ENCODE results near the gene KRTAP9-3. TPM values are rescaled to one million over a fixed set of nuclear protein-coding genes. Genes with fewer than 3 reads are reported as not detected.
"Not testable (repeated sequence)": the region's sequence is repeated elsewhere in the genome, so short reads cannot be mapped to it uniquely, and the experiment has no call there.

KRTAP9-3 gene
- total RNA-seq, 3 donors from 2014 or later (not counting 1 experiment from before 2014, with no cell fraction given): not detected

DNA sequence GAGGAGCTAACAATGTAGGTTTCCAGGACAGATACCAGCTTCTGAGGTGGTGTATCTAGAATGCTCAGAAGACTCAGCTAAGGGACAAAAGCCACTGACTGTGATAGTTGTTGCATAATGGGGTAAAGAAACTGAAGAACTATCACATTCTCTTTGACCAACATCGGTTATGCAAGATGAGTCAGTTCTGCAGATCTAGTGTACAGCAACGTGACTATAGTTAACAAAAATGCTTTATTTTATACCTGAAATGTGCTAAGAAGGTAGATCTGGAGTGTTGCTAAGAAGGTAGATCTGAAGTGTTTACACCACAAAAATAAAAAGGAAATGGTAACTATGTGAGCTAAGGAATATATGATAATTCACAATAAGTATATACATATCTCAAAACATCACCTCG is 35.5 kb downstream of the KRTAP9-3 start:
- Histone ChIP-seq H3K27ac (ENCODE audit: low read length) (no peak overlapping the region), H3K9me3 (ENCODE audit: control insufficient read depth, insufficient read depth, low read length) (no peaks in the 10 kb centered on the region), H3K27me3 (ENCODE audit: control insufficient read depth, insufficient read depth, low read length) (peaks cover 2% of the 10 kb centered on the region), H3K4me3 (ENCODE audit: low read length) (no peak overlapping the region), H3K4me1 (ENCODE audit: control insufficient read depth, insufficient read depth, low read length) (no peaks in the 10 kb centered on the region), H3K36me3 (ENCODE audit: control insufficient read depth, insufficient read depth, low read length) (no peaks in the 10 kb centered on the region)
- WGBS (ENCODE audit: insufficient coverage): no CpG with 5 or more reads among the region's 3 CpGs
- Mint-ChIP-seq H3K36me3 (no peaks in the 10 kb centered on the region), H3K27me3 (ENCODE audit: low read depth in 2 of 2) (peaks cover 22 to 34% of the 10 kb centered on the region in 2 donors), H3K4me3 (no peak overlapping the region), H3K4me1 (no peaks in the 10 kb centered on the region), H3K9me3 (no peaks in the 10 kb centered on the region), H3K27ac (no peak overlapping the region)
- no peak for ATAC-seq
- TF ChIP-seq, protein P1, sequence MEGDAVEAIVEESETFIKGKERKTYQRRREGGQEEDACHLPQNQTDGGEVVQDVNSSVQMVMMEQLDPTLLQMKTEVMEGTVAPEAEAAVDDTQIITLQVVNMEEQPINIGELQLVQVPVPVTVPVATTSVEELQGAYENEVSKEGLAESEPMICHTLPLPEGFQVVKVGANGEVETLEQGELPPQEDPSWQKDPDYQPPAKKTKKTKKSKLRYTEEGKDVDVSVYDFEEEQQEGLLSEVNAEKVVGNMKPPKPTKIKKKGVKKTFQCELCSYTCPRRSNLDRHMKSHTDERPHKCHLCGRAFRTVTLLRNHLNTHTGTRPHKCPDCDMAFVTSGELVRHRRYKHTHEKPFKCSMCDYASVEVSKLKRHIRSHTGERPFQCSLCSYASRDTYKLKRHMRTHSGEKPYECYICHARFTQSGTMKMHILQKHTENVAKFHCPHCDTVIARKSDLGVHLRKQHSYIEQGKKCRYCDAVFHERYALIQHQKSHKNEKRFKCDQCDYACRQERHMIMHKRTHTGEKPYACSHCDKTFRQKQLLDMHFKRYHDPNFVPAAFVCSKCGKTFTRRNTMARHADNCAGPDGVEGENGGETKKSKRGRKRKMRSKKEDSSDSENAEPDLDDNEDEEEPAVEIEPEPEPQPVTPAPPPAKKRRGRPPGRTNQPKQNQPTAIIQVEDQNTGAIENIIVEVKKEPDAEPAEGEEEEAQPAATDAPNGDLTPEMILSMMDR (IDR thresholded peaks at IDR 0.05): no peak
- intact Hi-C loops (cut with micrococcal nuclease): no loop called here
- DNase-seq: no peak

DNA sequence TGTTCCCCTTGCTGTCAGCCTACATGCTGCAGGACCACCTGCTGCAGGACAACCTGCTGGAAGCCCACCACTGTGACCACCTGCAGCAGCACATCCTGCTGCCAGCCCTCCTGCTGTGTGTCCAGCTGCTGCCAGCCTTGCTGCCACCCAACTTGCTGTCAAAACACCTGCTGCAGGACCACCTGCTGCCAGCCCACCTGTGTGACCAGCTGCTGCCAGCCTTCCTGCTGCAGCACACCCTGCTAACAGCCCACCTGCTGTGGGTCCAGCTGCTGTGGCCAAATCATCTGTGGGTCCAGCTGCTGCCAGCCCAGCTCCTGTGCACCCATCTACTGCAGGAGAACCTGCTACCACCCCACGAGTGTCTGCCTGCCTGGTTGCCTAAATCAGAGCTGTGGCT is 39.1 kb downstream of the KRTAP9-3 start:
- H3K36me3 ChIP-seq (ENCODE audit: control insufficient read depth, insufficient read depth, low read length); DNase-seq; ATAC-seq; H3K4me1 ChIP-seq (ENCODE audit: control insufficient read depth, insufficient read depth, low read length); H3K27ac Mint-ChIP-seq; H3K4me3 ChIP-seq (ENCODE audit: low read length); H3K4me1 Mint-ChIP-seq; H3K36me3 Mint-ChIP-seq; H3K27ac ChIP-seq (ENCODE audit: low read length); intact Hi-C loops (cut with micrococcal nuclease); H3K27me3 ChIP-seq (ENCODE audit: control insufficient read depth, insufficient read depth, low read length); H3K9me3 ChIP-seq (ENCODE audit: control insufficient read depth, insufficient read depth, low read length); H3K9me3 Mint-ChIP-seq; H3K4me3 Mint-ChIP-seq: not testable (repeated sequence)
- H3K27me3 Mint-ChIP-seq (ENCODE audit: low read depth in 2 of 2): peaks cover 7 to 26% of the 10 kb centered on the region in 2 donors
- WGBS (ENCODE audit: insufficient coverage): 53% methylated on average over 1 of the region's 1 CpG

DNA sequence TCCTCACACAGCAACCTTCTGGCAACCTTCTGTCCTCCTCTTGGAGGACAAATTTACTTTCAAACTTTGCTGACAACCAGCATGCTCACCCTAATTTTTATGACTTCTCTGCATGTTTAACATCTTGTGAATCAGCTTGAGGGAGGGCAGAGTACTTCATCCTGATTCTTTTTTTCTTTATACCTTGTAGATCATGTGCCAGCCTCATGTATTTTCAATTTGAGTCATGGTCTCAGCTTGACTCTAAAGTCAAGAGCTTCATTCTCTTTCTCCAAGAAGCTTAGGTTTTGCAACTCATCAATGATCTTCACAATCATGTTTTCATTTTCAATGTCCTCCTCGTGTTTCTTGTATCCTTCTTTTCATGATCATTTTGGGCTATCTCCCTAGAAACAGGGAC is 39.6 kb downstream of the KRTAP9-3 start:
- H3K27me3 Mint-ChIP-seq (ENCODE audit: low read depth in 2 of 2): peaks cover 12 to 26% of the 10 kb centered on the region in 2 donors
- no peak overlapping the region for H3K4me3 ChIP-seq (ENCODE audit: low read length)
- ATAC-seq (no peak), DNase-seq (no peak)
- no peak overlapping the region for H3K27ac ChIP-seq (ENCODE audit: low read length)
- H3K4me1 ChIP-seq (ENCODE audit: control insufficient read depth, insufficient read depth, low read length): no peaks in the 10 kb centered on the region
- H3K4me3 Mint-ChIP-seq: no peak overlapping the region
- TF ChIP-seq, protein P1 (IDR thresholded peaks at IDR 0.05): no peak
- H3K27ac Mint-ChIP-seq: no peak overlapping the region
- intact Hi-C loops (cut with micrococcal nuclease): no loop called here
- no peaks in the 10 kb centered on the region for H3K9me3 ChIP-seq (ENCODE audit: control insufficient read depth, insufficient read depth, low read length)
- no peaks in the 10 kb centered on the region for H3K4me1 Mint-ChIP-seq
- no peaks in the 10 kb centered on the region for H3K36me3 ChIP-seq (ENCODE audit: control insufficient read depth, insufficient read depth, low read length)
- H3K27me3 ChIP-seq (ENCODE audit: control insufficient read depth, insufficient read depth, low read length): no peaks in the 10 kb centered on the region
- H3K36me3 Mint-ChIP-seq: no peaks in the 10 kb centered on the region
- no peaks in the 10 kb centered on the region for H3K9me3 Mint-ChIP-seq
- WGBS (ENCODE audit: insufficient coverage): 57% methylated on average over 1 of the region's 1 CpG

DNA sequence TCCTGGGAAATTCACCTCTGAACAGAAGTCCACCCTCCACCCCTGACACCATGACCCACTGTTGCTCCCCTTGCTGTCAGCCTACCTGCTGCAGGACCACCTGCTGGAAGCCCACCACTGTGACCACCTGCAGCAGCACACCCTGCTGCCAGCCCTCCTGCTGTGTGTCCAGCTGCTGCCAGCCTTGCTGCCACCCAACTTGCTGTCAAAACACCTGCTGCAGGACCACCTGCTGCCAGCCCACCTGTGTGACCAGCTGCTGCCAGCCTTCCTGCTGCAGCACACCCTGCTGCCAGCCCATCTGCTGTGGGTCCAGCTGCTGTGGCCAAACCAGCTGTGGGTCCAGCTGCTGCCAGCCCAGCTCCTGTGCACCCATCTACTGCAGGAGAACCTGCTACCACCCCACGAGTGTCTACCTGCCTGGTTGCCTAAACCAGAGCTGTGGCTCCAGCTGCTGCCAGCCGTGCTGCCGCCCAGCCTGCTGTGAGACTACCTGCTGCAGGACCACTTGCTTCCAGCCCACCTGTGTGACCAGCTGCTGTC is 43.5 kb downstream of the KRTAP9-3 start, which contains the start of gene KRTAP9-7:
Gene KRTAP9-7 (plus strand): TSS at position 51 of the 543 bp plus-strand sequence. CDS start 0 bp downstream, at position 51.
- H3K27ac ChIP-seq (ENCODE audit: low read length); H3K27me3 ChIP-seq (ENCODE audit: control insufficient read depth, insufficient read depth, low read length); H3K4me3 ChIP-seq (ENCODE audit: low read length); H3K4me3 Mint-ChIP-seq; ATAC-seq; H3K36me3 ChIP-seq (ENCODE audit: control insufficient read depth, insufficient read depth, low read length); H3K9me3 Mint-ChIP-seq; H3K36me3 Mint-ChIP-seq; H3K9me3 ChIP-seq (ENCODE audit: control insufficient read depth, insufficient read depth, low read length); H3K4me1 Mint-ChIP-seq; H3K4me1 ChIP-seq (ENCODE audit: control insufficient read depth, insufficient read depth, low read length); H3K27ac Mint-ChIP-seq: not testable (repeated sequence)
- intact Hi-C loops (cut with micrococcal nuclease): loop anchor here (1.0 kb wide), 1 partner anchor 11 kb away; no protein-coding TSS in a partner anchor
- 87% methylated on average over 3 of the region's 3 CpGs for WGBS (ENCODE audit: insufficient coverage)
- DNase-seq: peak in 1 of 2 donors; percentile 1
- peaks cover 20 to 39% of the 10 kb centered on the region in 2 donors for H3K27me3 Mint-ChIP-seq (ENCODE audit: low read depth in 2 of 2)

Measured in natural killer cell (primary cell).